ENCODE measurements around the gene CDH20.

The CDH20 gene

GRCh38 chr18:61549889-61550288 lies 216.7 kb downstream of the CDH20 start:
- TF ChIP-seq FOXP2 (optimal IDR thresholded peaks at IDR 0.05; ENCODE audit: borderline replicate concordance, extremely low read depth, extremely low read length, insufficient read depth) (no peak), SIN3A (IDR thresholded peaks at IDR 0.05; ENCODE audit: borderline replicate concordance, insufficient read depth, low read length) (no peak), POLR2AphosphoS5 (IDR thresholded peaks at IDR 0.05; ENCODE audit: low read depth, low read length) (no peak), REST (IDR thresholded peaks at IDR 0.05; ENCODE audit: insufficient read depth in 1 of 2, low read depth in 2 of 2, low read length in 2 of 2) (no peak), TAF1 (IDR thresholded peaks at IDR 0.05; ENCODE audit: borderline replicate concordance, insufficient read depth, low read length) (no peak)

- no peak for TF ChIP-seq FOXP2 (optimal IDR thresholded peaks at IDR 0.05; ENCODE audit: borderline replicate concordance, extremely low read depth, extremely low read length, insufficient read depth)
- TF ChIP-seq SIN3A (IDR thresholded peaks at IDR 0.05; ENCODE audit: borderline replicate concordance, insufficient read depth, low read length): no peak
Observed at GRCh38 chr18:61551586-61551985, 218.4 kb downstream of the CDH20 start.

DNA sequence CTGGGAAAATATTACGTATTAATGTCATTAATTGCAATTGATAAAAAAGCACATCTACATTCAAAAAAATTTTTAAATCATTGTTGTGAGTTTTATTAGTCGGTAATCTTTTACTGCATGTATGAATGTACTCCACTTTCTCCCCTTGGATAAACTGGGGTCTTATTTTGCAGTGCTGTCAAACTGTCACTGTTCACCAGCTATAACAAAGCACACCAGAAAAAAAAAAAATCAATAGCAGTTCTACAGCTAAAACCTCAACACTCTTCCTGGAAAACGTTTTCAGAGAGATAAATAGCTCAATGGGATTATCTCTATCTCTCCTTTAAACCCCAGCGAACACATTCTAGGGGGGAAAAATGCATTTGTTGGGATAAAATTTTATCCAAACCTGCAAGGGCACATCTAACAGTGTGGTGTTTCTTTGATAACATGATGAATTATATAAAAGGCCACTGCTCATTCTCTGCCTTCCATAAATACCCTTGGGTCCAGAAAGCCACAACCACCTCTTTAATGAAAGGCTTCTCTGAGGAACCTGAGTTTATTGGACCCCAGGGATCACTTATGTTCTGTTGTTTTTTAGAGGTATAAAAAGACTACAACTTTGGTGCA lies 219.9 kb downstream of the CDH20 start:
- no peak for TF ChIP-seq TAF1 (IDR thresholded peaks at IDR 0.05; ENCODE audit: borderline replicate concordance, insufficient read depth, low read length)
- TF ChIP-seq POLR2AphosphoS5 (IDR thresholded peaks at IDR 0.05; ENCODE audit: low read depth, low read length): no peak
- no peak for TF ChIP-seq REST (IDR thresholded peaks at IDR 0.05; ENCODE audit: insufficient read depth in 1 of 2, low read depth in 2 of 2, low read length in 2 of 2)
- no peak for TF ChIP-seq FOXP2 (optimal IDR thresholded peaks at IDR 0.05; ENCODE audit: borderline replicate concordance, extremely low read depth, extremely low read length, insufficient read depth)
- TF ChIP-seq SIN3A (IDR thresholded peaks at IDR 0.05; ENCODE audit: borderline replicate concordance, insufficient read depth, low read length): no peak

GRCh38 chr18:61554117-61554776 lies 221.0 kb downstream of the CDH20 start:
- TF ChIP-seq POLR2AphosphoS5 (IDR thresholded peaks at IDR 0.05; ENCODE audit: low read depth, low read length): no peak
- TF ChIP-seq TAF1 (IDR thresholded peaks at IDR 0.05; ENCODE audit: borderline replicate concordance, insufficient read depth, low read length): no peak
- no peak for TF ChIP-seq REST (IDR thresholded peaks at IDR 0.05; ENCODE audit: insufficient read depth in 1 of 2, low read depth in 2 of 2, low read length in 2 of 2)
- no peak for TF ChIP-seq SIN3A (IDR thresholded peaks at IDR 0.05; ENCODE audit: borderline replicate concordance, insufficient read depth, low read length)
- no peak for TF ChIP-seq FOXP2 (optimal IDR thresholded peaks at IDR 0.05; ENCODE audit: borderline replicate concordance, extremely low read depth, extremely low read length, insufficient read depth)

- TF ChIP-seq FOXP2 (optimal IDR thresholded peaks at IDR 0.05; ENCODE audit: borderline replicate concordance, extremely low read depth, extremely low read length, insufficient read depth): no peak
- TF ChIP-seq TAF1 (IDR thresholded peaks at IDR 0.05; ENCODE audit: borderline replicate concordance, insufficient read depth, low read length): no peak
- no peak for TF ChIP-seq POLR2AphosphoS5 (IDR thresholded peaks at IDR 0.05; ENCODE audit: low read depth, low read length)
- TF ChIP-seq REST (IDR thresholded peaks at IDR 0.05; ENCODE audit: insufficient read depth in 1 of 2, low read depth in 2 of 2, low read length in 2 of 2): no peak
- TF ChIP-seq SIN3A (IDR thresholded peaks at IDR 0.05; ENCODE audit: borderline replicate concordance, insufficient read depth, low read length): no peak
Observed at GRCh38 chr18:61554946-61555361, 221.7 kb downstream of the CDH20 start.

Data from PFSK-1 (cell line).